Measurements from ENCODE around the gene MRPL34.

GRCh38 chr19:17329366-17330261 lies 23.9 kb downstream of the MRPL34 start:
- TF ChIP-seq CTCF (IDR thresholded peaks at IDR 0.05) = no peak
- TF ChIP-seq EZH2 (IDR thresholded peaks at IDR 0.05) = no peak

Data from neural progenitor cell (in vitro differentiated cells).